Measurements from ENCODE around the gene RABGAP1L.
"Not testable (repeated sequence)": the region's sequence is repeated elsewhere in the genome, so short reads cannot be mapped to it uniquely, and the experiment has no call there.

RABGAP1L gene

DNA sequence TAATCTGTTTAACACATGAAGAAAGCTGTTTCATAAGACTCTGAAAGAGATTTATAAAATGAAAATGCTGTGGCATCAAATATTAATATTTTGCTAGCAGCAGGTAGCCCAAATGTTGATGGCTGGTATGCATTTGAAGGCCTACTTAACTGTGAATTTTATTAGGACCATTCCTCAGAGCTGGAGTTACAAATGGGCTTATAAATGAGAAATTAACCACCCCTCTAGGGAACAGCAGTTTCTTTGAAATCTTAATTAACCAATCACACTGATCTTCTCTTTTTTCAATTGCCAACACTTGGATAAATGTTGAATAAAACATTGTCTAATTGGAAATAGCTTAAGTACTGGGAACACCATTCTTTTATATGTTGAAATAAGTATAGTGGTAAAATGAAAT lies 418.4 kb downstream of the RABGAP1L start:
- no peak for DNase-seq (ENCODE audit: low spot score)

DNA sequence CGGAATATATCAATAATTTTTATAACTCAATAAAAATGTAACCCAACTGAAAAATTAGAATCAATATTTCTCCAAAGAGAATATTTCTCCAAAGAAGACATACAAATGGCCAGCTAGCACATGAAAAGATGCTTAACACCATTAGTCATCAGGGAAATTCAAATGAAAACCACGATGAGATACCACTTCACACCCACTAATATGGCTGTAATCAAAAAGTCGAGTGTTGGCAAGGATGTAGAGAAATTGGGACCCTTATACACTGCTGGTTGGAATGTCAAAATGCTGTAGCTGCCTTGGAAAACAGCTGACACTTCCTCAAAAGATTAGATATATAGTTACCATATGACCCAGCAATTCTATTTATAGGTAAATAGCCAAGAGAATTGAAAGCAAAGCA lies 421.5 kb downstream of the RABGAP1L start:
- DNase-seq (ENCODE audit: low spot score) = no peak

DNA sequence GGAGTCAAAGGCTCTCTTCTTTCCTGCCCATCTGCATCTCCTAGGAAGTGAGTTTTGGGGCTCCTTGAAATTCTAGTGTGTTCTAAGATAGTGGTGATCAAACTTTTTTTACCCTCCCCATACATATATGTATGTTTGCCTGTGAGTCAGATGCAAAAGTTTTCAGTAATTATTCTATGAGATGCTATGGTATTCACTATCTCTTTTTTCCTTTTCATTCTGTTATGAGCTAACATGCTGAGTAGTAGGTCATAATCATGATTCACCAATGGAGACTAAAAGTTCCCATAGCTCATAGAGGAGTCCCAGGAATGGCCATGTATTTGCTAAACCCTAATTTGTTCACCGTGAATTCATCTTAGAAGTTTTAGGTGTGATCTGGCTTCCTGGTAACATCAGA lies 424.0 kb downstream of the RABGAP1L start:
- DNase-seq (ENCODE audit: low spot score) = no peak

DNA sequence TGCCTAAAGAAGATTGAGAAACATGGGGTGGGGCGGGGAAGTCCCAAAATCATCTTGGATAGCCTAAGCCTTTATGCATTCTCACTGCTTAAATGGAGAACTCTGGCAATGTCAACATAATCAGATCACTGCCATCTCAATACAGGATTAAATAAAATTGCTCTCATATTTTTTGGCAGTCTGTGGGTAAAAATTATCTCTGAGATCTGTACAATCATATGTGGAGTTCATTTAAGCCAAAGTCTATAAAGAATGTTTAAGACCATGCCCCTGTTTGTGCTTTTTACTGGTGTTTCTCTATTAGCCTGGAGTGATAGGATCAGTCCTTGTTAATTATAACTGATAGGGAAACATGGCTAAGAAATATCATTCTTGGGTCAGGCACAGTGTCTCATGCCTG lies 424.8 kb downstream of the RABGAP1L start:
- DNase-seq (ENCODE audit: low spot score) = no peak

DNA sequence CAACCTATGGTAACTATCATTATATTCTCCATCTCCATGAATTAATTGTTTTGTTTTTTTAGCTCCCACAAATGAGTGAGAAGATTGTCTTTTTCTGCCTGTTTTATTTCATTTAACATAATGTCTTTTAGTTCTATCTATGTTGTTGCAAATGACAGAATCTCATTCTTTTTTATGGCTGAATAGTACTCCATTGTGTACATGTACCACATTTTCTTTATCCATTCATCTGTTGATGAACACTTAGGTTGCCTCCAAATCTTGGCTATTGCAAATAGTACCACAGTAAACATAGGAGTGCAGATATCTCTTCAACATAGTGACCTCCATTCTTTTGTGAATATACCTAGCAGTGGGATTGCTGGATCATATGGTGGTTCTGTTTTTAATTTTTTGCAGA lies 429.3 kb downstream of the RABGAP1L start:
- not testable (repeated sequence) for DNase-seq (ENCODE audit: low spot score)

DNA sequence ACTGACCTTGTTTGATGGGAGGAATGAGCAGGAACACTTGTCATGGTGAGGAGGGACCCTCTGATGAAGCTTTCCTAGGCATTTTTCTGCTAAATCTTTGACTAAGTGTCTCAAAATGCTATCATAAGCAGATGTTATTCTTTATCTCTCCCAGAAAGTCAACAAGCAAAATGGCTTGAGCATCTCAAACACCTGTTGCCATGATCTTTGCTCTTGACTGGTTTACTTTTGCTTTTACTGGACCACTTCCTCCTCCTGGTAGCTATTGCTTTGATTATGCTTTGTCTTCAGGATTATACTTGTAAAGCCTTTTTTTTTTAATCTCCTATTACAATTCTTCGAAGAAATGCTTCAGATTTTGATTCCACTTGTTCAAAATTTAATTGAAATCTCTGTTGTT lies 445.9 kb downstream of the RABGAP1L start:
- DNase-seq (ENCODE audit: low spot score) = no peak

DNA sequence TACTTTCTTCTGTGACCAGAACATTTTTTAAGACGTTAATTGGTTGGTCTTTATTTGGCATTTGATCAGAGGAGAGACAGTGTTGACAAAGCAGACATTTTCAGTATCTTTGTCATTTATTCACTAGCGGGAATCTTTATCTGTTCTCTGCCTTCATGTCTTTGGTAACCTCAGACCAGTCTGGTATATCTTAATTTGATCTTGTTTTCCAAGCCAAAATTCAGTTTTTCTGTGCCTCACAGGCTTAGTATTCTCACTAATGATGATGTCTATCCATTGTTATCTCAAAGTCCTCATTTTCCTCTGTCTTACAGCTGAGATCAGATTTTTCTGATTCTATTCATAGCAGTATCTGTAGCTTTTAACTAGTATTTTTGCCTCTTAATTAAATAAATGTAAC lies 447.2 kb downstream of the RABGAP1L start:
- DNase-seq (ENCODE audit: low spot score) = no peak

DNA sequence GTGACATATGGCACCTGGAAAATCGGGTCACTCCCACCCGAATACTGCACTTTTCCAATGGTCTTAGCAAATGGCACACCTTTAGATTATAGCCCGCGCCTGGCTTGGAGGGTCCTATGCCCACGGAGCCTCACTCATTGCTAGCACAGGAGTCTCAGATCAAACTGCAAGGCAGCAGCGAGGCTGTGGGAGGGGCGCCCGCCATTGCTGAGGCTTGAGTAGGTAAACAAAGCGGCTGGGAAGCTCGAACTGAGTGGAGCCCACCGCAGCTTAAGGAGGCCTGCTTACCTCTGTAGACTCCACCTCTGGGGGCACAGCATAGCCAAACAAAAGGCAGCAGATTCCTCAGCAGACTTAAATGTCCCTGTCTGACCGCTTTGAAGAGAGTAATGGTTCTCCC lies 458.6 kb downstream of the RABGAP1L start:
- DNase-seq (ENCODE audit: low spot score) = not testable (repeated sequence)

DNA sequence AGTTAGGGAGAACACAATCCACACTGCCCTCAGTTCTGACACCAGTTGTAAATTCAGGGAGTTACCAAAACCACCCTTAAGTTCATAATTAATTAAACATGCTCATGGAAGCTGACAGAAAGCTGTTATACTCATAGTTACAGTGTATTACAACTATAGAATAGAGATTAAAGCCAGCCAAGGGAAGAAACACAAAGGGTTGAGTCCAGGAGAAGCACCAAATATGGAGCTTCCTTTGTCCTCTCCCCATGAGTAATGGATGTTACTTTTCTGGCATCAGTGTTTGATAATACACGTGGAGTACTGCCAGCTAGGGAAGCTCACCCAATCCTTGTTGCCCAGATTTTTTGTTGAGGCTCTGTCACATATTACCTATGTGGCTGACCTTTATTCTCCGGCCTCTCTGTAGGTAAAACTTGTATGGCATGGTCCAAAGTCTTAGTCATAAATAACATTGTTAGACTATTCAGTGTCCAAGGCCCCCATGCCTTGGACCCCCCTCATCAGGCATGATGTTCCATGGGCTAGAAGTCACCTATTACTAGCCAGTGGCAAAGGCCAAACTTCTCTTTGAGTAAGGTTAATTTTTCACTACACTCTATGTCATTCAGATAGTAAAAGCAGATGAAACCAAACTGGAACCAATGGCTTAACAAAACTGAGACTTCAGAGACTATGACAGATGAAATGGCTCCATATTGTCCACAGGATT lies 464.2 kb downstream of the RABGAP1L start:
- no peak for DNase-seq (ENCODE audit: low spot score)

DNA sequence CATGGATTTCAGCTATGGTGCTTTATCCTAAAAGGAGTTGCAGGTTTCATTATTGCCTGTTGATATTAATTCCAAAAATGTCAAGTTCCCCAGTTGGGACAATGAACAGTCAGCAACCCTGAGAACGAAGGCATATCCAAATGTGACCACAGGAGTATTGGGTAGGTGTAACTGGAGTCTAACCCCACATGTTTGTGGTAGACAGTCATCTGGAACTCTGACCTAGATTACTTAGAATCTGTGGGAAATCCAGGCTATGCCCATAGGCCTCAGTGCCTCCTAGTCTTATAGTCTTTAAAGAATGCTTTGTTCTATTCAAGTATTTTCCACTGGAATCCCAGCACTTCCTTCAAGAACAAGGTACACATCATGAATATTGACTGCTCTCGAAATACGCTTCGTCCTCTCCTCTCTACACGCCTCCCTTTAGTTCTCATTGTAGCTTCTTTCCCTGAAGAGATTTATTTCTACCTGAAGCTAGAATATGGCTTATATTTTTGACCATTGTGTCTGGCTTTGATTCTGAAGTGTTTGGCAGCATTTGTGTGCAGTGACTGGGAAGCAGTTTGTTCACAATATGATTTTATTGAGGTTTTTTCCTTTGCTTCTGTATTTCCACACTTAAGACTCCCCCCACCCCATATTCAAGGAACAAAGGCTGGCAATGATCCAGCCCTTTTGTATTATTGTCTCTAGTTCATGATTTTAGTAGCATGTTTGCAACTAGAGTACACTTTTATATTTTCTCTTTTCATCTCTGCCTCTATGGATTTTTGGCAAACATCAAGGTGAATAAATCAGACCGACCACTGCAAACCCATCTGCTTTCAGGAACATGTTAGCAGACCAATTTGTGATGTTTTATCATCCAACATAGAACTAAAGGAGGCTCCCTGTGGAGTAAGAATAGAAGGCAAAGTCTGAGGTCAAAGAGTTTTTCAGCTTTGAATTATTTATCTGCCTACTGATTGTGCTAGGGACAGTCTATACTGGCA lies 467.0 kb downstream of the RABGAP1L start:
- peak; percentile 64 for DNase-seq (ENCODE audit: low spot score)

DNA sequence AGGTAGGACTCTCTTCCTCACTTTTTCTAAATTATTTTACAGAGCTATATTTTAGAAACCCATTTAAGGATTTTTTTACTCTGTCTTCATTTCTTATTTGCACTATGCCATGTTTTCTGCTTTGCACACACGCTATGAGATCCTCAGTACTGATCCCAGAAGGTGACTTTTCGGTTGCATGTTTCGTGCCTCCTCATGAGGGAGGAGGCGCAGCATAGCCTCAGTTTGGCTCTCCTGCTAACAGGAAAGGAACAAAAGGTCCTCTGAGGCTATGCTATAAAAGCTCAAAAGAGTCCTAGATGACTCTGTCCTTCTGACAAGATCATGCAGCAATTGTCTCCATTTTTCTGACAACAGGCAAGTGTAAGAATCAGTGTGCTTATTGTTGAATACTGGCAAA lies 478.2 kb downstream of the RABGAP1L start:
- DNase-seq (ENCODE audit: low spot score) = no peak

DNA sequence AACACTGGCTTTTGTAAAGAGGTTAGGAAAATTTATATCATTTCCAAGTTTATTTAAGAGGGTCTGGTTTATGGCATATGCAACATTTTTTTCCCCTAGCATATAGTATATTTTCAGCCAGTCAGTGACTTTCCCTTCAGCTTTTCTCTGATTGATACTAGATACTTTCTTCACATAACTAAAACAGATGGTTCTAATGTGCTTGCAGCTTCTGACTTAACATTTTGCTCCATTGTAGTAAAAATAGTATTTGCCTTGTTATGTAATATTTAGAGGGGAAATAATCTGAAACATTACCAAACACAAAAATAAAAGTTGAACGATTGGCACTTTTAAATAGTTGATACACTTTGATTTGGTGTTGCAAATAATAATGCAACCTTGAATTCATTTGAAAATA lies 480.1 kb downstream of the RABGAP1L start:
- no peak for DNase-seq (ENCODE audit: low spot score)

DNA sequence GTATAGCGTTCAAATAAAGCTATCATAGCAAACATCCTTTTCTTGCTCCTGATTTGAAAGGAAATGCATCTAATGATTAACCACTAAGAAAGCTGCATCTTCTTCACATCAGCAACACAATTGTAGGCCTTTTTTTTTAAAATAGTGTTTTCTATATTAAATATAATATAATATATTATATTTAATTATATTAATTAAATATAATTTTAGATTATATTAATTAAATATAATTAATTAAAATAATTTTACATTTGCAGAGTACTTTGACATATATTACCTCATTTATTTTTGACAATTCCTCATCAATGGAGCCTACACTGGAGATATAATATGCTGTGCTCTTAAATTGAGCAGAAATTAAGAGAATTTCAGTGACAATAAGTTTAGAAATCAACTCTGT lies 481.5 kb downstream of the RABGAP1L start:
- no peak for DNase-seq (ENCODE audit: low spot score)

DNA sequence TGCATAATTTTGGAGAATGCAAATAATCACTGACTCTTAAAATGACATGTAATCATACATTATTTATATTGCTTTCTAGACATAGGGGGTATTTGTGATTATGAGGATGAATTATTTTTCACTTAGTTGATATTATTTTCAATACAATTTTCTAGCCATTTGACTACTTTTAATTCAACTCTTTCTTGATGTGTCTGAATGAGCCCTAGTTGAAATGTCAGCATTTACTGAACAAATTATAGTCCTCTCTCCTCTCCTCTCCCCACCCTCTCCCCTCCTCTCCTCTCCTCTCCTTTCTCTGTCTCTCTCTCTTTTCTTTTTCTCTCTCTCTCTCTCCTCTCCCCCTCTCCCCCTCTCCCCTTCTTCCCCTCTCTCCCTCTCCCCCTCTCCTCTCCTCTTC lies 483.1 kb downstream of the RABGAP1L start:
- no peak for DNase-seq (ENCODE audit: low spot score)

DNA sequence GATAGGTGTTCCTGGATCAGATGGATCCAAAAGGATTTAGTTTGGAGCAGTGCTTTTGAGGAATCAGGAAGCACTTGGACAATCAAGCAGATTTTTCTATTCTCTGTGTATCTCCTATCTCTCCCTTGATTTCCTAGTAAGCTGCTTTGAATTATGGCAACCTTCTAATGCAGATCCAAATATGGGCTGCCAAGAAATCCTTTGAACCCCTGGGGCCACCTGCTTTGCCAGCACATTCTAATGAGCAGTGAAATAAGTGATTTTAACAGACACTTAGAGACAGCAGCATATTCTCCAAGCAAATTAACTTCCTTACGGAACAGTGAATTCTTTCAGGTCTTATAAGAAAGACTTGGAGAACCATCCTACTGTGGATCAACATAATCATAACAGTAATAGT lies 483.9 kb downstream of the RABGAP1L start:
- peak; percentile 63 for DNase-seq (ENCODE audit: low spot score)

DNA sequence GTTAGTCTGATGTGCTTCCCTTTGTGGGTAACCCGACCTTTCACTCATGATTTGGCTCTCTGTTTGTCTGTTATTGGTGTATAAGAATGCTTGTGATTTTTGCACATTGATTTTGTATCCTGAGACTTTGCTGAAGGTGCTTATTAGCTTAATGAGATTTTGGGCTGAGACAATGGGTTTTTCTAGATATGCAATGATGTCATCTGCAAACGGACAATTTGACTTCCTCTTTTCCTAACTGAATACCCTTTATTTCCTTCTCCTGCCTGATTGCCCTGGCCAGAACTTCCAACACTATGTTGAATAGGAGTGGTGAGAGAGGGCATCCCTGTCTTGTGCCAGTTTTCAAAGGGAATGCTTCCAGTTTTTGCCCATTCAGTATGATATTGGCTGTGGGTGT lies 490.3 kb downstream of the RABGAP1L start:
- not testable (repeated sequence) for DNase-seq (ENCODE audit: low spot score)

DNA sequence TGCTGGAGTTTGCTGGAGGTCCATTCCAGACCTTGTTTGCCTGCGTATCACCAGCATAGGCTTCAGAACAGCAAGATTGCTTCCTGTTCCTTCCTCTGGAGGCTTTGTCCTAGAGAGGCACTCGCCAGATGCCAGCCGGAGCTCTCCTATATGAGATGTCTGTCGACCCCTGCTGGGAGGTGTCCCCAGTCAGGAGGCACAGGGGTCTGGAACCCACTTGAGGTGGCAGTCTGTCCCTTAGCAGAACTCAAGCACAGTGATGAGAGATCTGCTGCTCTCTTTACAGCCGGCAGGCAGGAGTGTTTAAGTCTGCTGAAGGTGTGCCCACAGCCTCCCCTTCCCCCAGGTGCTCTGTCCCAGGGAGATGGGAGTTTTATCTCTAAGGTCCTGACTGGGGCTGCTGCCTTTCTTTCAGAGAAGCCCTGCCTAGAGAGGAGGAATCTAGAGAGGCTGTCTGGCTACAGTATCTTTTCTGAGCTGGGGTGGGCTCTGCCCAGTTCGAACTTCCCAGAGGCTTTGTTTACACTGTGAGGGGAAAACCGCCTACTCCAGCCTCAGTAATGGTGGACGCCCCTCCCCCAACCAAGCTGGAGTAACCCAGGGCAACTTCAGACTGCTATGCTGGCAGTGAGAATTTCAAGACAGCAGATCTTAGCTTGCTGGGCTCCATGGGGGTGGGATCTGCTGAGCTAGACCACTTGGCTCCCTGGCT lies 493.4 kb downstream of the RABGAP1L start:
- no peak for DNase-seq (ENCODE audit: low spot score)

DNA sequence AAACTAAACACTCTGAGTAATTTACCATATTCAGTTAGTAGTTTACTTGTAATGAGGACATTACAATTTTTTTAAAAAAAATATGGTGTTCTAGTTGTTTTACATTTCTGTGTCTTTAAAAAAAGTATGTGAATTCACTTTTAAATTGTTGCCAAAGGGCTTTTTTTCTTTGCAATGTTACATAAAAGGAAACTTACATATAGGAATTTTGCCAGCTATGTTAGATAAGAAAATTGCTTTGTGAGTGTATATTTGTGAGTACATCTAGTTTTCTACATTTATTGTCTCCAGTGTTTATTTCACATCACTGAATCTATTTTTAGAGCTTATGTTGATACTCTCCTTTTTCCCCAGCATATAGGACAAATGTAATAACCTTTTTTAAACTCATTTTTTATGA lies 495.2 kb downstream of the RABGAP1L start:
- DNase-seq (ENCODE audit: low spot score) = no peak

DNA sequence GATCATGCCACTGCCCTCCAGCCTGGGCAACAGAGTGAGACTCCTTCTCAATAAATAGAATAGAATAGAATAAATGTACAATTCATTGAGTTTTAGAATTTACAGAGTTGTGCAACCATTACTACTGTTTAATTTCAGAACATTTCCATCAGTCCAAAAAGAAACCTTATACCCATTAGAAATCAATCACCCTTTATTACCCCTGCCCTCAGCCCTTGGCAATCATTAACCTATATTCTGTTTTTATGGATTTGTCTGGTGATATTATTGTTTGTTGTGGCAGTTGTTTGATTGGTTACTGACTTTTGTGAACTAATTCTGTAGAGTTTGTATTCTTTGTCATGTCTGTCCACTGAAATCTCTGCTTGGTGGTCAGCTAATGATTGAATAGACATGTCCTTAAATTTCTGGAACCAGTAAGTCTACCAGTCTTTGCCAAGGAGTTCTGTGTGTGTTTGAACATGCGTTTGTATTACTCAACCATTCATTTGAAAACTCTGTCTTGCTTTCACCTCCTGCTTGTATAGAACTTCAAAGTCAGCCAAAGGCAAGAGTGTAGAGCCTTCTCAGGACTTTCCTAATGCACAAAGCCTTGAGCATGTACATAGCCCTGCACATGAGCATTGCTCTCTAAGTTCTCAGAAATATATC lies 497.2 kb downstream of the RABGAP1L start:
- DNase-seq (ENCODE audit: low spot score) = no peak

DNA sequence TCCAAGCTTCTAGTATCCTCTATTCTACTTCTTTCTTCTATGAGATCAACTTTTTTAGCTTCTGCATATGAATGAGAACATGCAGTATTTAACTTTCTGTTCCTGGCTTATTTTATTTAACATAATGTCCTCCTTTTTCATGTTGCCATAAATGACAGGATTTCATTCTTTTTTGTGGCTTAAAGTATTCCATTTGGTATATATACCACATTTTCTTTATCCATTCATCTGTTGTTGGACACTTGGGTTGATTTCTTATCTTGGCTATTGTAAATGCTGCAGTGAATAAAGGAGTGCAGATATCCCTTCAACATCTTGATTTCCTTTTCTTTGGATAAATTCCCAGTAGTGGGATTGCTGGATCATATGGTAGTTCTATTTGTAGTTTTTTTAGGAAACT lies 498.1 kb downstream of the RABGAP1L start:
- no peak for DNase-seq (ENCODE audit: low spot score)

DNA sequence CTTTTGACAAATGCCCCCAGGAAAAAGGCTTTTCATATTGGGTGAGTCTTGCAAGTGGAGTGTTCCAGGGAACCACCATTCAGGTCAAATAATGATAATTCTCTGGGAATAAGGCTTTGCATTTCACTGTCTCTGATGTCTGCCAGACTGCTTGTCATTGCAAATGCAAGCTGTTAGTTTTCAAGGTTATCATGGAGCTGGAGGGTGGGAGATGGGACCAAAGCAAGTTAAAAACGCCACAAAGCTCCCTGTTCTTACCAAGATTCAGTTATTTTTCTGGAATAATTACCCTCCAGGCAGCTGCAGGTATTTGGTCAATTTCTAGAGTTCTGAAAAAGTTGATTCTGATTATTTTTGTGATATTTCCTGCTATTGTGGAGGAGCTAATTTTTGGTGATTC lies 498.6 kb downstream of the RABGAP1L start:
- no peak for DNase-seq (ENCODE audit: low spot score)

DNA sequence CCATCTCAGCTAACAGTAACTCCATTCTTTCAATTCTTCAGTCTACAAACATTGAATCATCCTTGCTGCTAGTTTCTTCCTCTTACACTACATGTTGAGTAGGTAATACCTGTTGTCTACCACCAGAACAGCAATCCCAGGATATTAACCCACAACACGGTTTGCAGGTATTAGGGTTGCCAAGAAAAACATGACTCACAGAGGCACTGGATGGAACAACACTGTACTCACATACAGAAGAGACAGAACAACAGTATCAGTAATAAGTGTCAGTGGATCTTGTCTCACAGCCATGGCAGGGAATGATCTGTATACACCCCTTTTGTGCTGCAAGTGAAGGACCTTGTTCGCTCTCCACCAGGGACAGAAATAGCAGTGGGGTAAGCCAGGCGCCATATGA lies 500.5 kb downstream of the RABGAP1L start:
- DNase-seq (ENCODE audit: low spot score) = no peak
